OCI-LY7 (cell line): ENCODE data around the gene GLIS2. TPM values are rescaled to one million over a fixed set of nuclear protein-coding genes. Genes with fewer than 3 reads are reported as not detected.

Experiments used
- Bru-seq: library from RNA; stranded (reverse); fragments of 400-500 nt; gene quantifications from one replicate; lab custom pipeline; 2021; lab: Mats Ljungman, UMichigan
- BruChase-seq, 2 experiments: library from RNA; stranded (reverse); fragments of 400-500 nt; gene quantifications; one replicate each; lab custom pipeline; 2021; lab: Mats Ljungman, UMichigan
- BruUV-seq: library from RNA; stranded (reverse); fragments of 400-500 nt; replicated peaks from 2 replicates; lab custom pipeline; 2021; lab: Mats Ljungman, UMichigan
- CTCF ChIA-PET: fragments of 300-600 bp; sonication (Branson Sonifier 250); formaldehyde crosslinking; loops from one replicate; lab custom pipeline; 2022; ENCODE audit warnings: antibody characterized with exemption; ENCODE audit not compliant: unreplicated experiment; lab: Charles Lee
- POLR2A ChIA-PET: fragments of 300-600 bp; sonication (Branson Sonifier 250); formaldehyde crosslinking; loops from one replicate; lab custom pipeline; 2022; ENCODE audit warnings: antibody characterized with exemption; lab: Charles Lee
- DNase-seq: peaks from one replicate; pipeline ENCODE4 v3.0.0-alpha.2; 2015; ENCODE audit warnings: low spot score
- H2AFZ ChIP-seq: fragments of 200-600 bp; sonication (generic), shearing (Covaris generic); 2 replicates; pipeline ENCODE4 v1.6.1; 2014; ENCODE audit warnings: mild to moderate bottlenecking, antibody characterized with exemption, low read length, moderate library complexity
- H3K27ac ChIP-seq: fragments of 200-600 bp; sonication (generic); 2 replicates; pipeline ENCODE4 v1.5.1; 2014; ENCODE audit warnings: mixed run types, low read depth, mild to moderate bottlenecking, moderate library complexity, low read length, inconsistent platforms; ENCODE audit not compliant: poor library complexity, severe bottlenecking
- H3K36me3 ChIP-seq: fragments of 200-600 bp; sonication (generic); 2 replicates; pipeline ENCODE4 v1.6.1; 2014; ENCODE audit warnings: mild to moderate bottlenecking, antibody characterized with exemption, low read length, moderate library complexity, mixed read lengths; ENCODE audit not compliant: insufficient read depth
- H3K4me1 ChIP-seq: fragments of 200-600 bp; sonication (generic); 2 replicates; pipeline ENCODE4 v1.5.1; 2014; ENCODE audit warnings: mild to moderate bottlenecking, low read length; ENCODE audit not compliant: insufficient read depth, poor library complexity, severe bottlenecking
- H3K4me2 ChIP-seq: fragments of 200-600 bp; sonication (generic); 2 replicates; pipeline ENCODE4 v1.6.1; 2014; ENCODE audit warnings: mild to moderate bottlenecking, low read length
- H3K4me3 ChIP-seq: fragments of 200-600 bp; sonication (generic); 2 replicates; pipeline ENCODE4 v1.5.1; 2014; ENCODE audit warnings: mild to moderate bottlenecking, low read depth, low read length; ENCODE audit not compliant: poor library complexity, severe bottlenecking
- H3K79me2 ChIP-seq: fragments of 200-600 bp; sonication (generic); 2 replicates; pipeline ENCODE4 v1.6.1; 2016; ENCODE audit warnings: low read depth, mild to moderate bottlenecking, low read length, moderate library complexity, mixed read lengths; ENCODE audit not compliant: insufficient read depth
- H3K9me2 ChIP-seq: fragments of 200-600 bp; sonication (generic); 2 replicates; pipeline ENCODE4 v1.6.1; 2016; ENCODE audit warnings: mild to moderate bottlenecking, low read length, mixed read lengths; ENCODE audit not compliant: insufficient read depth
- H3K9me3 ChIP-seq: fragments of 200-600 bp; sonication (generic); 2 replicates; pipeline ENCODE4 v1.6.1; 2014; ENCODE audit warnings: mild to moderate bottlenecking, mixed run types, low read length, mixed read lengths
- H4K20me1 ChIP-seq: fragments of 200-600 bp; sonication (generic); 2 replicates; pipeline ENCODE4 v1.6.1; 2014; ENCODE audit warnings: mild to moderate bottlenecking, antibody characterized with exemption, low read length, moderate library complexity, mixed read lengths; ENCODE audit not compliant: insufficient read depth
- EZH2phosphoT487 ChIP-seq: fragments of 200-600 bp; sonication (generic); IDR thresholded peaks from 2 replicates; pipeline ENCODE4 v1.6.1; 2018; ENCODE audit warnings: low read depth, borderline replicate concordance, mild to moderate bottlenecking, mixed run types, antibody characterized with exemption, low read length, moderate library complexity, mixed read lengths
- intact Hi-C: fragments of 100-400 bp; cut with micrococcal nuclease; formaldehyde crosslinking; loops from one replicate; pipeline ENCODE4 v1.10.0; 2022; ENCODE audit not compliant: unreplicated experiment
- long read RNA-seq: library from polyadenylated mRNA; stranded (forward); transcript quantifications from one replicate; pipeline ENCODE4 v2.0.0, GENCODE V29; 2022
- total RNA-seq, 2 experiments: library from RNA; depleted of rRNA in 1 of 2; stranded (reverse); fragments of >200 nt in 1 of 2; shearing (Covaris generic) in 1 of 2; gene quantifications; 2 replicates each; pipeline ENCODE4 v1.2.3, GENCODE V29; 2014 to 2022
- TF ChIP-seq, protein P1 (sequence below): fragments of 200-600 bp; sonication (generic); conservative IDR thresholded peaks from 2 replicates; pipeline ENCODE4 v1.5.1; 2014; ENCODE audit warnings: mild to moderate bottlenecking, antibody characterized with exemption, low read length, moderate library complexity, mixed read lengths

Gene GLIS2
- total RNA-seq (2014; rRNA removed; shearing (Covaris generic)) (not detected in 2 replicates), total RNA-seq (2022) (0.08 TPM in 1 of 2 replicates, not detected in the other), Bru-seq, nascent RNA (percentile 8 among the genes with signal in this experiment), BruChase-seq, experiment 1, labeled RNA remaining after a 6-hour chase (percentile 9 among the genes with signal in this experiment), BruChase-seq, experiment 2, labeled RNA remaining after a 2-hour chase (percentile 12 among the genes with signal in this experiment)
- long read RNA-seq, partial matches to known transcripts = 0 of 12 reads
- long read RNA-seq, other reads (novel, unspliced or antisense) = 12 of 12 reads

DNA sequence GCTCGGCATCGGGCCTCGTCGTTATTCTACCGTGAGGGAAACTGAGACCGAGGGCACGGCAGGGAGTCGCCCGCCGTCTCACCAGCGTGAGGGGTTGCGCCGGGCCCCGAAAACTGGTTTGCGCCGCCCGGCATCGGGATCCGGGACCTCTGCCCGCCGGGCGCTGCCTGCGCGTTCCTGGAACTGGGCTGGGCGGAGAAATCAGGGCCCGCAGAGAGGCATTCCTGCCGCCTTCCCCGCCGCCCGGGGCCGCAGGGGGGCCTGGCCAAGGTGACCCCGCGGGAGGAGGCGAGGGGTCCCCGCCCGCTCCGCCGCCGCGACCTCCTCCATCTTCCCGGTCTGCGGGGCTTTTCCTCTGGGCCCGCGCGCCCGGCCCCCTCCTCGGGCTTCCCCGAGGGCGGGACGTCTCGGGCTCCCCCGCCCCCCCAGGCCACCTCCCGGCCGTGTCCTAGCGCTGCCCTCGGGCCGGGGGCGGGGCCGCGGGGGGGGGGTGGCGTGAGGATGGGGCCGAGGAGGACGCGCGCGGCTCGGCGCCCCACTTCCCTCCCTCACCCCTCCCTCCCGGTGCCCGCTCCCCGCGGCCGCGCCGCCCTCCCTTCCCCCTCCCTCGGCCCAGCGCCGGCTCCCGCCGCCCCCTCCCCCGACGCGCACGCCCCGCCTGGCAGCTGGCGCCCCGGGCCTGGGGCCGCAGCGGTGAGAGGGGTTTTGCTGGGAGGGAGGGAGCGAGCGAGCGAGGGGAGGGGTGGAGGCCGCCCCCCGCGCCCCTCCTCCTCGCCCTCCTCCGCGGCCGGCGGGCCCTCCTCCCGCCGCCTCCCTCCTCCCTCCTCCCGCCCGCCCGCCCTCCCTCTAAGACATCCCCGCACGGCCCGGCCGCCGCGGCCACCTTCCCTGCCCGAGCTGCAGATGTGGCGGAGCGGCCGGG is at the start of gene GLIS2:
GLIS2 (plus strand) TSS at position 882 of the 922 bp plus-strand sequence. CDS start 16,214 bp downstream, outside the sequence.
- TF ChIP-seq, protein P1, sequence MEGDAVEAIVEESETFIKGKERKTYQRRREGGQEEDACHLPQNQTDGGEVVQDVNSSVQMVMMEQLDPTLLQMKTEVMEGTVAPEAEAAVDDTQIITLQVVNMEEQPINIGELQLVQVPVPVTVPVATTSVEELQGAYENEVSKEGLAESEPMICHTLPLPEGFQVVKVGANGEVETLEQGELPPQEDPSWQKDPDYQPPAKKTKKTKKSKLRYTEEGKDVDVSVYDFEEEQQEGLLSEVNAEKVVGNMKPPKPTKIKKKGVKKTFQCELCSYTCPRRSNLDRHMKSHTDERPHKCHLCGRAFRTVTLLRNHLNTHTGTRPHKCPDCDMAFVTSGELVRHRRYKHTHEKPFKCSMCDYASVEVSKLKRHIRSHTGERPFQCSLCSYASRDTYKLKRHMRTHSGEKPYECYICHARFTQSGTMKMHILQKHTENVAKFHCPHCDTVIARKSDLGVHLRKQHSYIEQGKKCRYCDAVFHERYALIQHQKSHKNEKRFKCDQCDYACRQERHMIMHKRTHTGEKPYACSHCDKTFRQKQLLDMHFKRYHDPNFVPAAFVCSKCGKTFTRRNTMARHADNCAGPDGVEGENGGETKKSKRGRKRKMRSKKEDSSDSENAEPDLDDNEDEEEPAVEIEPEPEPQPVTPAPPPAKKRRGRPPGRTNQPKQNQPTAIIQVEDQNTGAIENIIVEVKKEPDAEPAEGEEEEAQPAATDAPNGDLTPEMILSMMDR = no peak
- Histone ChIP-seq H3K27ac (no peak within 1 kb of the TSS), H3K9me3 (no peaks in the 10 kb centered on the region), H2AFZ (no peak within 1 kb of the TSS), H3K4me2 (peak within 1 kb of the TSS; percentile 63; the same call in 1 of the 2 replicates), H3K79me2 (no peaks in the 10 kb centered on the region), H3K36me3 (no peaks in the 10 kb centered on the region), H3K9me2 (no peaks in the 10 kb centered on the region), H3K4me3 (peak within 1 kb of the TSS; percentile 48), H3K4me1 (peaks cover 13% of the 10 kb centered on the region), H4K20me1 (no peaks in the 10 kb centered on the region)
- ChIA-PET POLR2A (no interaction called here), CTCF (no interaction called here)
- intact Hi-C loops = no loop called here
- BruUV-seq = no TSS peak
- peak; percentile 19 for DNase-seq

DNA sequence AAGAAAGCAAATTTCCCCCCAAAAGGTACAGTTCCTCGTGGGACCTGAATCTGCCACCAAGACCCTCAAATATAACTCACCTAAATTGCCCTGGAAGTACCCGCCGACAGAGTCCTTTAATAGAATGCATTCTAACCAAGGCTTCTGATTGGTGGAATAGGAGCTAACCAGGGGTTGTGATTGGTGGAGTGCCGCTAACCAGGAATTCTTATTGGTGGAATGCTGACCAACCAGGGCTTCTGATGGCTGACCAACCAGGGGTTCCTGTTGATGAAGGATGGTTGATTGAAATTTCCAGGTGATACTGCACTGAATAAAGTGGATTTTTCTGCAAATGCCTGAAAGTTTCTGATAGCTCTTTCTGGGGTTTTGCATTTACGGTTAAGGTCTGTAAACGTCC is 49.5 kb upstream of the GLIS2 start:
- ChIA-PET CTCF (no interaction called here), POLR2A (interaction anchor here (1.8 kb wide), 1 partner anchor 13 kb away, joined by 5 read pairs; no protein-coding TSS in a partner anchor)
- H3K4me1 ChIP-seq = peaks cover 30% of the 10 kb centered on the region
- peaks cover 84% of the 10 kb centered on the region for H3K79me2 ChIP-seq
- no TSS peak for BruUV-seq
- H3K9me2 ChIP-seq = no peaks in the 10 kb centered on the region
- H3K4me2 ChIP-seq = no peak overlapping the region
- H3K27ac ChIP-seq = no peak overlapping the region
- peaks cover 63% of the 10 kb centered on the region for H3K36me3 ChIP-seq
- no peaks in the 10 kb centered on the region for H4K20me1 ChIP-seq
- no peak overlapping the region for H3K4me3 ChIP-seq
- no peak overlapping the region for H2AFZ ChIP-seq
- intact Hi-C loops = no loop called here
- TF ChIP-seq, protein P1 = no peak
- TF ChIP-seq EZH2phosphoT487 = no peak
- peak; percentile 49 for DNase-seq
- no peaks in the 10 kb centered on the region for H3K9me3 ChIP-seq
